GM12875 (cell line): ENCODE results near the gene NAT16.

ENCODE experiments used
- H3K4me3 ChIP-seq: one replicate; pipeline ENCODE4 v1.5.1; 2011; ENCODE audit warnings: low read depth, low read length, control low read depth
- TF ChIP-seq, protein P1 (sequence below): IDR thresholded peaks from 2 replicates; pipeline ENCODE4 v1.5.1; 2011; ENCODE audit warnings: low read depth, mild to moderate bottlenecking, control low read depth, inconsistent platforms, low read length, moderate library complexity, borderline replicate concordance; ENCODE audit not compliant: insufficient read depth

NAT16 gene

DNA sequence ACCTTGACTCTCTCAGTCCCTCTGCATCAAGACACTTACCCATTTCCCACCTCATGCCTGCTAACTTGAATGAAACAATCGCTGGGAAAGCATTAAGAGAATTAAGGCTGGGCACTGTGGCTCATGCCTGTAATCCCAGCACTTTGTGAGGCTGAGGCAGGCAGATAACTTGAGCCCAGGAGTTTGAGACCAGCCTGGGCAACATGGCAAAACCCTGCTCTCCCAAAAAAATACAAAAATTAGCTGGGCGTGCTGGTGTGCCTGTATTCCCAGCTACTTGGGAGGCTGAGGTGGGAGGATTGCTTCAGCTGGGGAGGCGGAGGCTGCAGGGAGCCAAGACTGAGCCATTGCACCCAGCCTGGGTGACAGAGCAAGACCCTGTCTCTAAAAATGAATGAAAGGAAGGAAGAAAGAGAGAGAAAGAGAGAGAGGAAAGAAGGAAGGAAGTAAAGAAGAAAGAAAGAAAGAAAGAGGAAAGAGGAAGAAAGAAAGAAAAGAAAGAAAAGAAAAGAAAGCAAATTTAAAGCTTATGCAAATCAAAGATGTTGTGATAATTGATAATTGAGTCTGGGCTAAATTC, 52.5 kb downstream of the NAT16 start:
- no peak overlapping the region for H3K4me3 ChIP-seq
- TF ChIP-seq, protein P1, sequence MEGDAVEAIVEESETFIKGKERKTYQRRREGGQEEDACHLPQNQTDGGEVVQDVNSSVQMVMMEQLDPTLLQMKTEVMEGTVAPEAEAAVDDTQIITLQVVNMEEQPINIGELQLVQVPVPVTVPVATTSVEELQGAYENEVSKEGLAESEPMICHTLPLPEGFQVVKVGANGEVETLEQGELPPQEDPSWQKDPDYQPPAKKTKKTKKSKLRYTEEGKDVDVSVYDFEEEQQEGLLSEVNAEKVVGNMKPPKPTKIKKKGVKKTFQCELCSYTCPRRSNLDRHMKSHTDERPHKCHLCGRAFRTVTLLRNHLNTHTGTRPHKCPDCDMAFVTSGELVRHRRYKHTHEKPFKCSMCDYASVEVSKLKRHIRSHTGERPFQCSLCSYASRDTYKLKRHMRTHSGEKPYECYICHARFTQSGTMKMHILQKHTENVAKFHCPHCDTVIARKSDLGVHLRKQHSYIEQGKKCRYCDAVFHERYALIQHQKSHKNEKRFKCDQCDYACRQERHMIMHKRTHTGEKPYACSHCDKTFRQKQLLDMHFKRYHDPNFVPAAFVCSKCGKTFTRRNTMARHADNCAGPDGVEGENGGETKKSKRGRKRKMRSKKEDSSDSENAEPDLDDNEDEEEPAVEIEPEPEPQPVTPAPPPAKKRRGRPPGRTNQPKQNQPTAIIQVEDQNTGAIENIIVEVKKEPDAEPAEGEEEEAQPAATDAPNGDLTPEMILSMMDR = no peak

DNA sequence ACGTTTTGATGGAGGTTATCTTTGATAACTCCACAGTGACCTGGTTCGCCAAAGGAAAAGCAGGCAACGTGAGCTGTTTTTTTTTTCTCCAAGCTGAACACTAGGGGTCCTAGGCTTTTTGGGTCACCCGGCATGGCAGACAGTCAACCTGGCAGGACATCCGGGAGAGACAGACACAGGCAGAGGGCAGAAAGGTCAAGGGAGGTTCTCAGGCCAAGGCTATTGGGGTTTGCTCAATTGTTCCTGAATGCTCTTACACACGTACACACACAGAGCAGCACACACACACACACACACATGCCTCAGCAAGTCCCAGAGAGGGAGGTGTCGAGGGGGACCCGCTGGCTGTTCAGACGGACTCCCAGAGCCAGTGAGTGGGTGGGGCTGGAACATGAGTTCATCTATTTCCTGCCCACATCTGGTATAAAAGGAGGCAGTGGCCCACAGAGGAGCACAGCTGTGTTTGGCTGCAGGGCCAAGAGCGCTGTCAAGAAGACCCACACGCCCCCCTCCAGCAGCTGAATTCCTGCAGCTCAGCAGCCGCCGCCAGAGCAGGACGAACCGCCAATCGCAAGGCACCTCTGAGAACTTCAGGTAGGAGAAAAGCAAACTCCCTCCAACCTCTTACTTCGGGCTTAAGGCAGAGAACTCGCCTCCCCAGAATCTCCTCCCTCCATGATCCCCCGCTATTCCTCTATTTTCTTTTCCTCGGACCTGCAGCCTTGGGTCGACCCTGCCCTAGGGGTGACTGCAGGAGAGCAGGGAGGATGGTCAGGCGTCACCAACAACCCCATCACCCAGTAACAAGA, 53.2 kb downstream of the NAT16 start, which contains the start of gene SERPINE1:
SERPINE1 (plus strand) TSS at position 454 of the 809 bp plus-strand sequence. CDS start 1,290 bp downstream, outside the sequence.
- no peak within 1 kb of the TSS for H3K4me3 ChIP-seq
- TF ChIP-seq, protein P1 = peak; percentile 28; the same call in 1 of the 2 replicates

DNA sequence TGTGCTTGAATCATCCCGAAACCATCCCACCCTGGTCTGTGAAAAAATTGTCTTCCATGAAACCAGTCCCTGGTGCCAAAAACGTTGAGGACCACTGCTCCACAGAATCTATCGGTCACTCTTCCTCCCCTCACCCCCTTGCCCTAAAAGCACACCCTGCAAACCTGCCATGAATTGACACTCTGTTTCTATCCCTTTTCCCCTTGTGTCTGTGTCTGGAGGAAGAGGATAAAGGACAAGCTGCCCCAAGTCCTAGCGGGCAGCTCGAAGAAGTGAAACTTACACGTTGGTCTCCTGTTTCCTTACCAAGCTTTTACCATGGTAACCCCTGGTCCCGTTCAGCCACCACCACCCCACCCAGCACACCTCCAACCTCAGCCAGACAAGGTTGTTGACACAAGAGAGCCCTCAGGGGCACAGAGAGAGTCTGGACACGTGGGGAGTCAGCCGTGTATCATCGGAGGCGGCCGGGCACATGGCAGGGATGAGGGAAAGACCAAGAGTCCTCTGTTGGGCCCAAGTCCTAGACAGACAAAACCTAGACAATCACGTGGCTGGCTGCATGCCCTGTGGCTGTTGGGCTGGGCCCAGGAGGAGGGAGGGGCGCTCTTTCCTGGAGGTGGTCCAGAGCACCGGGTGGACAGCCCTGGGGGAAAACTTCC, 54.0 kb downstream of the NAT16 start:
- TF ChIP-seq, protein P1 = no peak
- no peak overlapping the region for H3K4me3 ChIP-seq

DNA sequence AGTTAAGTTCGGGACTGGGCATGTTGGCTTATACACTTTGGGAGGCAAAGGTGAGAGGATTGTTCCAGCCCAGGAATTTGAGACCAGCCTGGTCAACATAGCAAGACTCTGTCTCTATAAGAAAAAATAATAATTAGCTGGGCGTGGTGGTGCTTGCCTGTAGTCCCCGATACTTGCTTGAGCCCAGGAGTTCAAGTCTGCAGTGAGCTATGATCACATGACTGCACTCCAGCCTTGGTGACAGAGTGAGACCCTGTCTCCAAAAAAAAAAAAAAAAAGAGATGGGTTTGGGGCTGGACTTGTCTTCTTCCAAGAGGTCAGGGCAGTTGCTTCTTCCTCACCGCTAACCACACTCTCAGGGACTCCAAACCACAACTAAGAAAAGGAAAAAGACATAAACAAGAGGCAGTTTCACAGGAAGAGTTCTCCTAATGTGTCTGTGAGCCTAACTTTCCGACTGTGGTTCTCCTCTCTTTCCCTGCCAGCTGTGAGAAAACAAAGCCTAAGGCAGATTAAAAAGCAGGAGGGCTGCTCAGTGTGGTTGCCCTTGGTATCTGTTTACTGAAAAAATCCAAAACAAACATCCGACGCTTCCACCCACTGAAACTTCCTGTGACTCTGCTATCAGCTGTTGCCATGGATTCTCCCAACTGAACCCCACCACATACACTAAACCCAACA, 55.6 kb downstream of the NAT16 start:
- no peak overlapping the region for H3K4me3 ChIP-seq
- TF ChIP-seq, protein P1 = no peak

DNA sequence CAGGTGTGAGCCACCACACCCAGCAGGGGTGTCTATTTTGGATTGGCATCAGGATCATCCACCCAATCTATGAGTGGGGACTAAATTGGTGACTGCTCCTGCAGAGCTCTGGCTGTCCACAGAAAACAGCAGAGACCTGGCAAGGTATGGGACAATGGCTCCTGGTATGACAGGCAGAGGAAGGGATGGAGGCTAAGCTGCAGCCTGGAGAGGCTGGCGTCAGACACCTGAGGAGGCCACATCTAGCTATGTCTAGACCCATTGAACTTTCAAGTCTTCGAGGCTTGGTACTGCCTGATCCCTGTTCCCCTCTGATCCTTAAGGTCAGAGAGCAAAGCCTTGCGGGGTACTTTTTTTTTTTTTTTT, 56.4 kb downstream of the NAT16 start:
- no peak overlapping the region for H3K4me3 ChIP-seq
- TF ChIP-seq, protein P1 = no peak

DNA sequence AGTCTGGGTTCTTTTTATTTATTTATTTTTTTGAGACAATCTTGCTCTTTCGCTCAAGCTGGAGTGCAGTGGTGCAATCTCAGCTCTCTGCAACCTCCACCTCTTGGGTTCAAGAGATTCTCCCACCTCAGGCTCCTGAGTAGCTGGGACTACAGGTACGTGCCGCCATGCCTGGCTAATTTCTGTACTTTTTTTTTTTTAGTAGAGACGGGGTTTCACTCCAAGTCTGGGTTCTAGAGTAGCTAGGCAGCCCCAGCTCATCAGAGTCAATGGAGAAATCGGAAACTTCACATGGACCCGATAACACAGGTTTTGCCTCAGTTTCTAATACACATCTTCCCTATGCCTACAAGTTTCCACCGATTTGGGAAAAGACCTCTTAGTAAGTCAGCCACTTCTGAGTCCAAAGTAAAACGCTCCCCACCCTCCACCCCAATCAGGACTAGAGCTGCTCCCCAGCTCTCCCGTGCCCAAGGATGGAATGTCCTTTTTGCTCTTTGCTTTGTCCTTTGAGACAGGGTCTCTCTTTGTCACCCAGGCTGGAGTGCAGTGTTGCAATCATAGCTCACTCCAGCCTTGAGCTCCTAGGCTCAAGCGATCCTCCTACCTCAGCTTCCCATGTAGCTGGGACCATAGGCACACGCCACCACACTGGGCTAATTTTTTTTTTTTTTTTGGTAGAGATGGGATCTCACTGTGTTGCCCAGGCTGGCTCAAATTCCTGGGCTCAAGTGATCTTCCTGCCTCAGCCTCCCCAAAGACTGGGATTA, 57.0 kb downstream of the NAT16 start:
- no peak overlapping the region for H3K4me3 ChIP-seq

More for the DNA sequence above, 57.0 kb downstream of the NAT16 start:
- TF ChIP-seq, protein P1 = no peak
